Tibial nerve (tissue), 4 donors: ENCODE results near the gene PLXNA4. TPM values are rescaled to one million over a fixed set of nuclear protein-coding genes. Genes with fewer than 3 reads are reported as not detected.

Experiments used
- DNase-seq, 2 donors: peaks; one replicate each; pipeline ENCODE4 v3.0.0-alpha.2; 2019; ENCODE audit warnings: low spot score in 2 of 2
- H3K27ac ChIP-seq, 4 donors: fragments of 200-600 bp; sonication (generic) in 3 of 4; one replicate each; pipeline ENCODE4 v1.5.1; 2017 to 2019; ENCODE audit warnings: mild to moderate bottlenecking in 1 of 4
- H3K27me3 ChIP-seq, 2 donors: fragments of 200-600 bp; sonication (generic) in 1 of 2; one replicate each; pipeline versions ENCODE4 v1.5.1 to v1.6.0; 2017 to 2019
- H3K36me3 ChIP-seq, 3 donors: fragments of 200-600 bp; sonication (generic); one replicate each; pipeline ENCODE4 v1.5.1; 2018 to 2019
- H3K4me1 ChIP-seq, 4 donors: fragments of 200-600 bp; sonication (generic) in 3 of 4; one replicate each; pipeline ENCODE4 v1.5.1; 2017 to 2019
- H3K4me3 ChIP-seq, 4 donors: fragments of 200-600 bp; sonication (generic) in 3 of 4; one replicate each; pipeline ENCODE4 v1.5.1; 2017 to 2019; ENCODE audit warnings: mild to moderate bottlenecking in 1 of 4, moderate library complexity in 1 of 4
- H3K9me3 ChIP-seq, 4 donors: fragments of 200-600 bp; sonication (generic) in 3 of 4; one replicate each; pipeline ENCODE4 v1.5.1; 2017 to 2019
- EP300 ChIP-seq, 2 donors: sonication (generic); formaldehyde crosslinking; IDR thresholded peaks; one replicate each; pipeline ENCODE4 v1.6.1; 2017; ENCODE audit warnings: antibody characterized with exemption in 2 of 2, mild to moderate bottlenecking in 1 of 2
- POLR2A ChIP-seq, 2 donors: fragments of 450-650 bp; IDR thresholded peaks; one replicate each; pipeline ENCODE4 v1.6.1; 2017; ENCODE audit warnings: antibody characterized with exemption in 2 of 2, mild to moderate bottlenecking in 2 of 2, moderate library complexity in 2 of 2
- WGBS, 2 donors: methylation state at CpG; one replicate each; pipeline ENCODE4 v1.1.5; 2018; 5-methylcytosine and 5-hydroxymethylcytosine counted together
- total RNA-seq, 4 donors: library from RNA; depleted of rRNA; stranded (reverse); fragments of >200 nt; gene quantifications; one replicate each; pipeline ENCODE4 v1.1.0, GENCODE V29; 2016
- TF ChIP-seq, protein P1 (sequence below), 5 experiments: fragments of 200-600 bp in 3 of 5; fragments of 450-650 bp in 2 of 5; sonication (generic) in 3 of 5; IDR thresholded peaks; one replicate each; pipeline ENCODE4 v1.5.1; 2016 to 2019; ENCODE audit warnings: antibody characterized with exemption in 5 of 5, mild to moderate bottlenecking in 3 of 5, moderate library complexity in 2 of 5

The PLXNA4 gene
- total RNA-seq, 4 donors from 2014 or later: 12.6 to 32.4 (median 13.7) TPM

- Histone ChIP-seq H3K9me3 (no peaks in the 10 kb centered on the region), H3K36me3 (no peaks in the 10 kb centered on the region), H3K27me3 (no peaks in the 10 kb centered on the region), H3K27ac (no peak overlapping the region), H3K4me3 (no peak overlapping the region), H3K4me1 (no peaks in the 10 kb centered on the region)
- TF ChIP-seq POLR2A (IDR thresholded peaks at IDR 0.05): no peak
- 45 to 48% methylated on average over 7 to 8 of the region's 8 CpGs for WGBS, 2 donors
- DNase-seq: no peak
Observed at GRCh38 chr7:132206594-132206993, 369.7 kb downstream of the PLXNA4 start.

- no peak for DNase-seq
- no peaks in the 10 kb centered on the region for H3K9me3 ChIP-seq
- no peak overlapping the region for H3K4me3 ChIP-seq
- no peaks in the 10 kb centered on the region for H3K4me1 ChIP-seq
- no peaks in the 10 kb centered on the region for H3K36me3 ChIP-seq
- no peaks in the 10 kb centered on the region for H3K27me3 ChIP-seq
- H3K27ac ChIP-seq: no peak overlapping the region
- no peak for TF ChIP-seq EP300 (IDR thresholded peaks at IDR 0.05)
- TF ChIP-seq POLR2A (IDR thresholded peaks at IDR 0.05): no peak
- TF ChIP-seq, protein P1, sequence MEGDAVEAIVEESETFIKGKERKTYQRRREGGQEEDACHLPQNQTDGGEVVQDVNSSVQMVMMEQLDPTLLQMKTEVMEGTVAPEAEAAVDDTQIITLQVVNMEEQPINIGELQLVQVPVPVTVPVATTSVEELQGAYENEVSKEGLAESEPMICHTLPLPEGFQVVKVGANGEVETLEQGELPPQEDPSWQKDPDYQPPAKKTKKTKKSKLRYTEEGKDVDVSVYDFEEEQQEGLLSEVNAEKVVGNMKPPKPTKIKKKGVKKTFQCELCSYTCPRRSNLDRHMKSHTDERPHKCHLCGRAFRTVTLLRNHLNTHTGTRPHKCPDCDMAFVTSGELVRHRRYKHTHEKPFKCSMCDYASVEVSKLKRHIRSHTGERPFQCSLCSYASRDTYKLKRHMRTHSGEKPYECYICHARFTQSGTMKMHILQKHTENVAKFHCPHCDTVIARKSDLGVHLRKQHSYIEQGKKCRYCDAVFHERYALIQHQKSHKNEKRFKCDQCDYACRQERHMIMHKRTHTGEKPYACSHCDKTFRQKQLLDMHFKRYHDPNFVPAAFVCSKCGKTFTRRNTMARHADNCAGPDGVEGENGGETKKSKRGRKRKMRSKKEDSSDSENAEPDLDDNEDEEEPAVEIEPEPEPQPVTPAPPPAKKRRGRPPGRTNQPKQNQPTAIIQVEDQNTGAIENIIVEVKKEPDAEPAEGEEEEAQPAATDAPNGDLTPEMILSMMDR (IDR thresholded peaks at IDR 0.05): no peak
Observed at GRCh38 chr7:132205509-132205908, 370.8 kb downstream of the PLXNA4 start.

GRCh38 chr7:132203021-132203420 lies 373.2 kb downstream of the PLXNA4 start:
- WGBS, 2 donors: 66 to 78% methylated on average over 7 of the region's 7 CpGs
- Histone ChIP-seq H3K4me3 (no peak overlapping the region), H3K27ac (no peak overlapping the region), H3K9me3 (no peaks in the 10 kb centered on the region), H3K4me1 (no peaks in the 10 kb centered on the region), H3K36me3 (no peaks in the 10 kb centered on the region), H3K27me3 (no peaks in the 10 kb centered on the region)
- DNase-seq: no peak
- TF ChIP-seq, protein P1 (IDR thresholded peaks at IDR 0.05): no peak
- TF ChIP-seq EP300 (IDR thresholded peaks at IDR 0.05) (no peak), POLR2A (IDR thresholded peaks at IDR 0.05) (no peak)

GRCh38 chr7:132202541-132202940 lies 373.7 kb downstream of the PLXNA4 start:
- DNase-seq: no peak
- no peaks in the 10 kb centered on the region for H3K4me1 ChIP-seq
- no peaks in the 10 kb centered on the region for H3K27me3 ChIP-seq
- H3K36me3 ChIP-seq: no peaks in the 10 kb centered on the region
- TF ChIP-seq EP300 (IDR thresholded peaks at IDR 0.05): no peak
- TF ChIP-seq, protein P1 (IDR thresholded peaks at IDR 0.05): no peak
- TF ChIP-seq POLR2A (IDR thresholded peaks at IDR 0.05): no peak
- no peaks in the 10 kb centered on the region for H3K9me3 ChIP-seq
- 83 to 90% methylated on average over 3 to 9 of the region's 9 CpGs for WGBS, 2 donors
- H3K27ac ChIP-seq: no peak overlapping the region
- H3K4me3 ChIP-seq: no peak overlapping the region

DNA sequence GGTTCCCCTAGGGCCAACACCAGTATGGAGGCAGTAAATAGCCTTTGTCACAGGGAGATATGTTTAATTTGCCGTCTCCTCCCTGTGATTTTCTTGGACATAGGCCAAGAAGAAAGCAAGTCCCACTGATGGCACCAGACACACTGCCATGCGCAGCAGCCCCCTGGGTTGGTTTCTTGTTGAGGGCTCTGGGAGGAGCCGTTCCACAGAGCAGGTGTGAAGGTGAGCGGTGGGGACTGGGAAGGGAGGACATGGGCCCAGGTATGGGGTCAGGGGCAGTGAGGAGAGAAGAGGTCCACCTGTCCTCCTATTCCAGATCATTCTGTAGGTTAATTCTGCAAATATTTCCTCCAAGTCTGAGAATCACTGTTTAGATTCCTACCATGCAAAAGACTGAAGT lies 376.1 kb downstream of the PLXNA4 start:
- no peaks in the 10 kb centered on the region for H3K9me3 ChIP-seq
- WGBS, 2 donors: 78 to 81% methylated on average over 4 of the region's 4 CpGs
- H3K4me1 ChIP-seq: no peaks in the 10 kb centered on the region
- H3K27ac ChIP-seq: no peak overlapping the region
- no peak for DNase-seq
- H3K4me3 ChIP-seq: no peak overlapping the region
- no peak for TF ChIP-seq POLR2A (IDR thresholded peaks at IDR 0.05)
- TF ChIP-seq, protein P1 (IDR thresholded peaks at IDR 0.05): no peak
- TF ChIP-seq EP300 (IDR thresholded peaks at IDR 0.05): no peak
- H3K36me3 ChIP-seq: no peaks in the 10 kb centered on the region
- H3K27me3 ChIP-seq: no peaks in the 10 kb centered on the region

- WGBS, 2 donors: 73 to 82% methylated on average over 2 of the region's 2 CpGs
- Histone ChIP-seq H3K9me3 (no peaks in the 10 kb centered on the region), H3K4me3 (no peak overlapping the region), H3K4me1 (no peaks in the 10 kb centered on the region), H3K27ac (no peak overlapping the region), H3K27me3 (no peaks in the 10 kb centered on the region), H3K36me3 (no peaks in the 10 kb centered on the region)
- TF ChIP-seq, protein P1 (IDR thresholded peaks at IDR 0.05): no peak
- TF ChIP-seq POLR2A (IDR thresholded peaks at IDR 0.05) (no peak), EP300 (IDR thresholded peaks at IDR 0.05) (no peak)
- DNase-seq: no peak
Observed at GRCh38 chr7:132199626-132200025, 376.6 kb downstream of the PLXNA4 start.
